Hepatocyte (in vitro differentiated cells): ENCODE results near the gene VGLL1. TPM values are rescaled to one million over a fixed set of nuclear protein-coding genes. Genes with fewer than 3 reads are reported as not detected.

Source experiments
- DNase-seq: peaks from one replicate; pipeline ENCODE4 v3.0.0-alpha.2; 2016; ENCODE audit warnings: low spot score
- H2AFZ ChIP-seq: fragments of 200-600 bp; sonication (generic); 2 replicates; pipeline ENCODE4 v1.6.0; 2016; ENCODE audit warnings: antibody characterized with exemption, mild to moderate bottlenecking
- H3K27ac ChIP-seq: fragments of 200-600 bp; sonication (generic); 2 replicates; pipeline ENCODE4 v1.5.1; 2016; ENCODE audit warnings: mild to moderate bottlenecking
- H3K27me3 ChIP-seq: fragments of 200-600 bp; sonication (generic); 2 replicates; pipeline ENCODE4 v1.6.1; 2016
- H3K36me3 ChIP-seq: fragments of 200-600 bp; sonication (generic); replicated peaks from 2 replicates; pipeline ENCODE4 v1.5.1; 2016; ENCODE audit warnings: low read depth; ENCODE audit not compliant: insufficient read depth
- H3K4me1 ChIP-seq: fragments of 200-600 bp; sonication (generic); 2 replicates; pipeline ENCODE4 v1.5.1; 2016; ENCODE audit warnings: mild to moderate bottlenecking, moderate library complexity; ENCODE audit not compliant: insufficient read depth
- H3K4me2 ChIP-seq: fragments of 200-600 bp; sonication (generic); 2 replicates; pipeline ENCODE4 v1.6.0; 2016
- H3K4me3 ChIP-seq: fragments of 200-600 bp; sonication (generic); 2 replicates; pipeline ENCODE4 v1.5.1; 2016; ENCODE audit warnings: mild to moderate bottlenecking
- H3K79me2 ChIP-seq: fragments of 200-600 bp; sonication (generic); 2 replicates; pipeline ENCODE4 v1.6.0; 2017; ENCODE audit warnings: mild to moderate bottlenecking
- H3K9me2 ChIP-seq: fragments of 200-600 bp; sonication (generic); replicated peaks from 2 replicates; pipeline ENCODE4 v1.6.0; 2017; ENCODE audit warnings: mild to moderate bottlenecking; ENCODE audit not compliant: insufficient read depth
- H3K9me3 ChIP-seq: fragments of 200-600 bp; sonication (generic); 2 replicates; pipeline ENCODE4 v1.5.1; 2016; ENCODE audit warnings: low read depth, mild to moderate bottlenecking
- H4K20me1 ChIP-seq: fragments of 200-600 bp; sonication (generic); 2 replicates; pipeline ENCODE4 v1.6.0; 2016; ENCODE audit warnings: mild to moderate bottlenecking; ENCODE audit not compliant: insufficient read depth, poor library complexity, severe bottlenecking
- EZH2 ChIP-seq: fragments of 200-600 bp; sonication (generic); IDR thresholded peaks from 2 replicates; pipeline ENCODE4 v1.6.1; 2016; ENCODE audit warnings: antibody characterized with exemption, mild to moderate bottlenecking, borderline replicate concordance
- EZH2phosphoT487 ChIP-seq: fragments of 200-600 bp; sonication (generic); IDR thresholded peaks from one replicate; pipeline ENCODE4 v1.6.1; 2018; ENCODE audit warnings: antibody characterized with exemption, mild to moderate bottlenecking, low read depth, moderate library complexity; ENCODE audit not compliant: unreplicated experiment, severe bottlenecking
- WGBS: methylation state at CpG from one replicate; pipeline ENCODE4 v1.1.6; 2016; ENCODE audit warnings: low lambda C conversion rate; ENCODE audit errors: missing lambda C conversion rate; 5-methylcytosine and 5-hydroxymethylcytosine counted together
- polyA plus RNA-seq: library from polyadenylated mRNA; unstranded; fragments of >200 nt; fragmentation: Nextera tagmentation; extraction: Ambion mirVana; gene quantifications from 2 replicates; pipeline ENCODE4 v1.2.1, GENCODE V29; 2016
- total RNA-seq: library from RNA; depleted of rRNA; stranded (reverse); fragments of >200 nt; gene quantifications from 2 replicates; pipeline ENCODE4 v1.2.3, GENCODE V29; 2014
- TF ChIP-seq, protein P1 (sequence below): fragments of 200-600 bp; sonication (generic); IDR thresholded peaks from 2 replicates; pipeline ENCODE4 v1.5.1; 2016; ENCODE audit warnings: antibody characterized with exemption, mild to moderate bottlenecking; ENCODE audit not compliant: poor library complexity

The VGLL1 gene
- total and polyA plus RNA-seq, 2 experiments from 2014 or later = 4.8 to 9.3 TPM

DNA sequence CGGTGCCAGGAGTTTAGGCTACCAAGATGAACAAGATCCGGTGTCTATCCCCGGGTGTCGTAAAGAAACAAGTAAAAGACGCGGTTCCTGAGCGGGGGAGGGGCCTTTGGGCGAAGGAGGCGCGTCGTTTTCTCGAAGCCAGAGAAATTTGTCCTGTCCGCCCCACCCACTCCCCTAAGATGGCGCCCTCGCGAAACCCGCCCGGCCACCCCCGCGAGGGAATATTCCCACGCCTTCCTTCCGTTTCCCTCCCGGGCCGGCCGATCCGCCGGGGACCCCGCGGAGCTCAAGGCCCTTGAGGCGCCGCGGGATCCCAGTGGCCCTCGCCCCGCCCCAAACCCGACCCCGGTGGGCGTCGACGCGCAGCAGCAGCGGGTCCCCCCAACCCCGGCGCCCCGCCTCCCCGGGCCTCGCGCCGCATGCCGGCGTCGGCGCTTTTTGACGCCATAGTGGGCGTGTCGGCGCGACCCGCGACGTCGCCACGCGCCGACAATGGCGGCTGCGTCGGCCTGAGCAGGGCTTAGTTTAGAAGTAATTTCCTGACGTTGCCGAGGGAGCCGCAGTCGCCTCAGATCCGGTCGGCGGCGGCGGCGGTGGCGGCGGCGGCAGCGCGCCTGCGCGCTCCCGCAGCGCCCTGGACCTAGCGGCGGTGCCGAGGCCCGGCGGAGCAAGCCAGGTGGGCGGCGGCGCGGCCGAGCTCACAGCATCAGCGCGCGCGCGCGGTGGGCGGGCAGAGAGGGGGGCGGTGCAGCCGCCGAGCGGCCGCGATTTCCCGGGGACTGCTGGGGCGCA lies 35.1 kb upstream of the VGLL1 start:
- Histone ChIP-seq H4K20me1 (no peaks in the 10 kb centered on the region), H3K9me3 (no peaks in the 10 kb centered on the region), H3K36me3 (no peaks in the 10 kb centered on the region), H3K79me2 (peaks cover 20% of the 10 kb centered on the region), H3K4me2 (peak overlapping the region; percentile 76), H3K9me2 (no peaks in the 10 kb centered on the region), H3K27me3 (no peaks in the 10 kb centered on the region), H3K27ac (peak overlapping the region; percentile 100), H2AFZ (peak overlapping the region; percentile 72), H3K4me1 (no peaks in the 10 kb centered on the region), H3K4me3 (peak overlapping the region; percentile 68)
- peak; percentile 89 for DNase-seq
- no peak for TF ChIP-seq EZH2
- no peak for TF ChIP-seq EZH2phosphoT487
- TF ChIP-seq, protein P1, sequence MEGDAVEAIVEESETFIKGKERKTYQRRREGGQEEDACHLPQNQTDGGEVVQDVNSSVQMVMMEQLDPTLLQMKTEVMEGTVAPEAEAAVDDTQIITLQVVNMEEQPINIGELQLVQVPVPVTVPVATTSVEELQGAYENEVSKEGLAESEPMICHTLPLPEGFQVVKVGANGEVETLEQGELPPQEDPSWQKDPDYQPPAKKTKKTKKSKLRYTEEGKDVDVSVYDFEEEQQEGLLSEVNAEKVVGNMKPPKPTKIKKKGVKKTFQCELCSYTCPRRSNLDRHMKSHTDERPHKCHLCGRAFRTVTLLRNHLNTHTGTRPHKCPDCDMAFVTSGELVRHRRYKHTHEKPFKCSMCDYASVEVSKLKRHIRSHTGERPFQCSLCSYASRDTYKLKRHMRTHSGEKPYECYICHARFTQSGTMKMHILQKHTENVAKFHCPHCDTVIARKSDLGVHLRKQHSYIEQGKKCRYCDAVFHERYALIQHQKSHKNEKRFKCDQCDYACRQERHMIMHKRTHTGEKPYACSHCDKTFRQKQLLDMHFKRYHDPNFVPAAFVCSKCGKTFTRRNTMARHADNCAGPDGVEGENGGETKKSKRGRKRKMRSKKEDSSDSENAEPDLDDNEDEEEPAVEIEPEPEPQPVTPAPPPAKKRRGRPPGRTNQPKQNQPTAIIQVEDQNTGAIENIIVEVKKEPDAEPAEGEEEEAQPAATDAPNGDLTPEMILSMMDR = no peak
- WGBS = 50% methylated on average over 57 of the region's 111 CpGs

- Histone ChIP-seq H3K27ac (peak within 1 kb of the TSS; percentile 100), H4K20me1 (no peaks in the 10 kb centered on the region), H3K4me3 (peak within 1 kb of the TSS; percentile 68), H3K36me3 (no peaks in the 10 kb centered on the region), H3K79me2 (peaks cover 20% of the 10 kb centered on the region), H2AFZ (peak within 1 kb of the TSS; percentile 72), H3K27me3 (no peaks in the 10 kb centered on the region), H3K4me1 (no peaks in the 10 kb centered on the region), H3K9me3 (no peaks in the 10 kb centered on the region), H3K4me2 (peak within 1 kb of the TSS; percentile 76), H3K9me2 (no peaks in the 10 kb centered on the region)
- WGBS = 25% methylated on average over 23 of the region's 35 CpGs
- DNase-seq = no peak
- no peak for TF ChIP-seq EZH2phosphoT487
- TF ChIP-seq, protein P1 = no peak
- TF ChIP-seq EZH2 = no peak
Measured at GRCh38 chrX:136497556-136498052, 34.4 kb upstream of the VGLL1 start, which contains the start of gene HTATSF1. TSS of gene HTATSF1 (plus strand) at chrX:136497592. CDS start at chrX:136497685, 93 bp downstream.

GRCh38 chrX:136519069-136519468 lies 12.9 kb upstream of the VGLL1 start:
- Histone ChIP-seq H3K36me3 (no peaks in the 10 kb centered on the region), H3K27ac (no peak overlapping the region)

DNA sequence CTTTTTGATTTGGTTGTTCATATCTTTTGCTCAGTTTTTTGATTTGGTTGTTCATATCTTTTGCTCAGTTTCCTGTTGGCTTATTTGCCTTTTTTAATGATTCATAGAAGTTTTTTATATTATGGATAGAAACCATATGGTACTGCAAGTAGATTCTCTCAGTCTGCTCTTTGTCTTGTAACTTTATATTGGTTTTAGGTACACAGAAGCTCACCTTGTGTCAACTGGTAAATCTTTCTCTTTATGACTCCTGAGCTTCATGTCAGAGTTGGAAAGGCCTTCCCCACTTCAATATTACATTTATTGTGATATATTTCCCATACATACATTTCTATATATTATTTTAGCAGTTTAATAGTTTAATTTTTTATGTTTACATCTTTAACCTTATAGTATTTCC lies 8.2 kb upstream of the VGLL1 start:
- H3K36me3 ChIP-seq = no peaks in the 10 kb centered on the region
- no peaks in the 10 kb centered on the region for H3K9me2 ChIP-seq
- no peaks in the 10 kb centered on the region for H3K4me1 ChIP-seq
- DNase-seq = no peak
- no peak overlapping the region for H3K4me3 ChIP-seq
- H3K27ac ChIP-seq = no peak overlapping the region
- no peak overlapping the region for H2AFZ ChIP-seq
- H3K9me3 ChIP-seq = no peaks in the 10 kb centered on the region
- no peaks in the 10 kb centered on the region for H4K20me1 ChIP-seq
- TF ChIP-seq, protein P1 = no peak
- TF ChIP-seq EZH2 (no peak), EZH2phosphoT487 (no peak)
- H3K27me3 ChIP-seq = no peaks in the 10 kb centered on the region
- H3K4me2 ChIP-seq = no peak overlapping the region
- no peaks in the 10 kb centered on the region for H3K79me2 ChIP-seq

More at GRCh38 chrX:136519069-136519468, 12.9 kb upstream of the VGLL1 start:
- no peak for DNase-seq
- TF ChIP-seq EZH2 = no peak
- no peak for TF ChIP-seq EZH2phosphoT487
- Histone ChIP-seq H4K20me1 (no peaks in the 10 kb centered on the region), H3K79me2 (no peaks in the 10 kb centered on the region), H3K9me2 (no peaks in the 10 kb centered on the region), H3K4me1 (no peaks in the 10 kb centered on the region), H3K4me2 (no peak overlapping the region), H3K9me3 (no peaks in the 10 kb centered on the region), H3K27me3 (no peaks in the 10 kb centered on the region), H2AFZ (no peak overlapping the region), H3K4me3 (no peak overlapping the region)
- WGBS = 77% methylated on average over 5 of the region's 5 CpGs
